H9 (cell line): ENCODE measurements around the gene KRTCAP2. TPM values are rescaled to one million over a fixed set of nuclear protein-coding genes. Genes with fewer than 3 reads are reported as not detected.
A peak's percentile ranks its signal among the peaks of the same experiment; 100 is the strongest.

Experiments
- DNase-seq: peaks from one replicate; pipeline ENCODE4 v3.0.0-alpha.2; 2017
- H2AFZ ChIP-seq: one replicate; pipeline ENCODE4 v1.6.1; 2013; ENCODE audit warnings: mild to moderate bottlenecking, low read length, control low read depth, moderate library complexity
- H2AK5ac ChIP-seq: 2 replicates; pipeline ENCODE4 v1.6.1; 2013; ENCODE audit warnings: low read length, control low read depth, mixed read lengths; ENCODE audit not compliant: insufficient read length
- H2BK120ac ChIP-seq: one replicate; pipeline ENCODE4 v1.6.1; 2013; ENCODE audit warnings: low read depth, mild to moderate bottlenecking, low read length, control low read depth, inconsistent platforms; ENCODE audit not compliant: poor library complexity, severe bottlenecking
- H2BK12ac ChIP-seq: 2 replicates; pipeline ENCODE4 v1.6.1; 2013; ENCODE audit warnings: low read length, control low read depth, mixed read lengths, low read depth; ENCODE audit not compliant: insufficient read length
- H2BK15ac ChIP-seq: 2 replicates; pipeline ENCODE4 v1.6.1; 2013; ENCODE audit warnings: low read depth, low read length, control low read depth
- H2BK20ac ChIP-seq: one replicate; pipeline ENCODE4 v1.6.1; 2013; ENCODE audit warnings: low read depth, mild to moderate bottlenecking, low read length, control low read depth, inconsistent platforms; ENCODE audit not compliant: poor library complexity, severe bottlenecking
- H2BK5ac ChIP-seq: 2 replicates; pipeline ENCODE4 v1.6.1; 2013; ENCODE audit warnings: low read length, control low read depth, mixed read lengths; ENCODE audit not compliant: insufficient read length
- H3K14ac ChIP-seq: 2 replicates; pipeline ENCODE4 v1.6.1; 2013; ENCODE audit warnings: low read length, control low read depth; ENCODE audit not compliant: insufficient read depth
- H3K18ac ChIP-seq: 2 replicates; pipeline ENCODE4 v1.6.1; 2013; ENCODE audit warnings: low read depth, mild to moderate bottlenecking, mixed read lengths, low read length, control low read depth; ENCODE audit not compliant: insufficient read length
- H3K23ac ChIP-seq: 2 replicates; pipeline ENCODE4 v1.6.1; 2013; ENCODE audit warnings: low read length, control low read depth, mixed read lengths, low read depth; ENCODE audit not compliant: insufficient read length
- H3K23me2 ChIP-seq: 2 replicates; pipeline ENCODE4 v1.6.1; 2013; ENCODE audit warnings: low read depth, mild to moderate bottlenecking, mixed read lengths, low read length, control low read depth; ENCODE audit not compliant: insufficient read length, poor library complexity, severe bottlenecking
- H3K27ac ChIP-seq: 2 replicates; pipeline ENCODE4 v1.5.1; 2013; ENCODE audit warnings: low read length, control low read depth, mixed read lengths, low read depth; ENCODE audit not compliant: insufficient read length
- H3K27me3 ChIP-seq: 2 replicates; pipeline ENCODE4 v1.6.1; 2013; ENCODE audit warnings: low read length, control low read depth, inconsistent platforms; ENCODE audit not compliant: insufficient read depth
- H3K4ac ChIP-seq: 2 replicates; pipeline ENCODE4 v1.6.1; 2013; ENCODE audit warnings: low read depth, mild to moderate bottlenecking, control low read depth, inconsistent platforms, low read length, moderate library complexity
- H3K4me1 ChIP-seq: 2 replicates; pipeline ENCODE4 v1.6.1; 2013; ENCODE audit warnings: low read length, control low read depth, inconsistent platforms; ENCODE audit not compliant: insufficient read depth
- H3K4me2 ChIP-seq: 2 replicates; pipeline ENCODE4 v1.6.1; 2013; ENCODE audit warnings: low read length, control low read depth, mixed read lengths; ENCODE audit not compliant: insufficient read length, insufficient read depth
- H3K56ac ChIP-seq: 2 replicates; pipeline ENCODE4 v1.6.1; 2013; ENCODE audit warnings: low read depth, mild to moderate bottlenecking, mixed read lengths, low read length, control low read depth; ENCODE audit not compliant: insufficient read length
- H3K79me1 ChIP-seq: 2 replicates; pipeline ENCODE4 v1.6.1; 2013; ENCODE audit warnings: low read depth, mild to moderate bottlenecking, moderate library complexity, low read length, control low read depth, inconsistent platforms; ENCODE audit not compliant: insufficient read depth, poor library complexity, severe bottlenecking
- H3K79me2 ChIP-seq: 2 replicates; pipeline ENCODE4 v1.6.1; 2013; ENCODE audit warnings: low read length, control low read depth, inconsistent platforms; ENCODE audit not compliant: insufficient read depth
- H3K9ac ChIP-seq: 2 replicates; pipeline ENCODE4 v1.6.1; 2013; ENCODE audit warnings: low read length, control low read depth, mixed read lengths; ENCODE audit not compliant: insufficient read length; ENCODE audit errors: extremely low read depth
- H3K9me3 ChIP-seq: one replicate; pipeline ENCODE4 v1.6.1; 2013; ENCODE audit warnings: low read depth, low read length, inconsistent platforms; ENCODE audit not compliant: control insufficient read depth
- H3T11ph ChIP-seq: one replicate; pipeline ENCODE4 v1.6.1; 2013; ENCODE audit warnings: mild to moderate bottlenecking, low read length, control low read depth, inconsistent platforms
- H4K20me1 ChIP-seq: one replicate; pipeline ENCODE4 v1.6.1; 2013; ENCODE audit not compliant: control insufficient read depth, insufficient read length, insufficient read depth
- H4K5ac ChIP-seq: 2 replicates; pipeline ENCODE4 v1.6.1; 2013; ENCODE audit warnings: low read depth, mild to moderate bottlenecking, mixed read lengths, low read length, control low read depth; ENCODE audit not compliant: insufficient read length
- H4K8ac ChIP-seq: replicated peaks from 2 replicates; pipeline ENCODE4 v1.6.1; 2013; ENCODE audit warnings: low read length, control low read depth, mixed read lengths, low read depth; ENCODE audit not compliant: insufficient read length
- H4K91ac ChIP-seq: 2 replicates; pipeline ENCODE4 v1.6.1; 2013; ENCODE audit warnings: low read depth, mild to moderate bottlenecking, moderate library complexity, mixed read lengths, low read length, control low read depth; ENCODE audit not compliant: insufficient read length
- H3K27ac Mint-ChIP-seq, 3 experiments: 2 replicates in 2 of 3; 3 replicates in 1 of 3; pipeline ENCODE4 v1.8.0; 2020 to 2021; ENCODE audit warnings: mixed read lengths in 3 of 3, mild to moderate bottlenecking in 1 of 3, moderate library complexity in 1 of 3
- H3K27me3 Mint-ChIP-seq: 2 replicates; pipeline ENCODE4 v1.8.0; 2021; ENCODE audit warnings: low read depth, mild to moderate bottlenecking, moderate library complexity, mixed read lengths
- H3K36me3 Mint-ChIP-seq, 3 experiments: 2 replicates in 2 of 3; 3 replicates in 1 of 3; pipeline ENCODE4 v1.8.0; 2020 to 2021; ENCODE audit warnings: low read depth in 3 of 3, mixed read lengths in 3 of 3; ENCODE audit not compliant: insufficient read depth in 1 of 3
- H3K4me1 Mint-ChIP-seq, 2 experiments: 2 replicates each; pipeline ENCODE4 v1.8.0; 2020; ENCODE audit warnings: mixed read lengths in 2 of 2
- H3K4me3 Mint-ChIP-seq, 2 experiments: 2 replicates in 1 of 2; 3 replicates in 1 of 2; pipeline ENCODE4 v1.8.0; 2020 to 2021; ENCODE audit warnings: mild to moderate bottlenecking in 2 of 2, mixed read lengths in 2 of 2, moderate library complexity in 1 of 2
- H3K9me3 Mint-ChIP-seq, 2 experiments: 2 replicates in 1 of 2; 3 replicates in 1 of 2; pipeline ENCODE4 v1.8.0; 2020; ENCODE audit warnings: mild to moderate bottlenecking in 2 of 2, mixed read lengths in 2 of 2, moderate library complexity in 1 of 2
- WGBS: extraction: QIAGEN DNeasy Blood & Tissue Kit; methylation state at CpG from one replicate; pipeline ENCODE4 v1.1.7; 2013; ENCODE audit warnings: missing lambda C conversion rate, low lambda C conversion rate, mixed read lengths; ENCODE audit not compliant: insufficient read length; ENCODE audit errors: extremely low coverage; 5-methylcytosine and 5-hydroxymethylcytosine counted together
- total RNA-seq: library from RNA; stranded (reverse); gene quantifications from 2 replicates; pipeline ENCODE4 v1.2.1, GENCODE V29; 2021
- TF ChIP-seq, protein P1 (sequence below): fragments of 200-600 bp; sonication (generic); conservative IDR thresholded peaks from 3 replicates; pipeline ENCODE4 v1.8.0; 2021; ENCODE audit warnings: antibody characterized with exemption, mild to moderate bottlenecking

Gene KRTCAP2
- total RNA-seq, 1 experiment from 2014 or later: 149 TPM

DNA sequence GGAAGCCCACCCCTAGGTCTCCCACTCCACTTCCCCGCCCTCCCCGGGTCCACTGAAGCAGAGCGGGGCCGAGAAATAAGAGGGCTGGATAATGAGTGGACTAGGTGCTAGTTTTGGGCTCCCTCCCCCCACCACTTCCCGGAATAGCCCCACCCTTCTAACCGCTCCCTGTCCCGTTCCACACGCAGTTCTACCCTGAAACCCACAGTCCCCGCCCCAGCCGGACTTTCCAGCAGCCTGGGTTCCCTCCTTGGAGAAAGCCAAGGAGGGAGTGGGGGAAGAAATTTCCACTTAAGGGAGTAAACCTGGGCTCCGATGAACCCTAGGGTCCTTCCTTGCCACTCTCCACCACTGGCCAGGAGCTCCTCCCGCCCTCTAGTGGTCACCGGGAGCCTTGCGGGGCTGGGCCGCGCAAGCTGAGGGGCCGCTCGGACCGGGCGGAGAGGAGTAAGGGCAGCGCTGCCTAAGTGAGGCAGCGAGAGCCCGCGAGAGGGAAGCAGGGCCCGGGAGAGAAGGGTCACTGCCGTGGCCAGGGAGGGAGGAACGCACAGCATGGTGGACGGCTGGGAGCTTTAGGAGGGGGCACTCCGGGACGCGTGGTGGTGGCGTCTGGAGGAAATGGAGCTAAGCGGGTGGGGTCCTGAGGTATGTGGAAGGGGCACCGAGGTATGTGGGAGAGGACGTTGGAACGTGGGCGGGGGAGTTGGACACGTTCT is 20.3 kb upstream of the KRTCAP2 start:
- H3K27ac Mint-ChIP-seq: peak overlapping the region; percentile 95 to 99 (median 99)
- H4K8ac ChIP-seq: no peak overlapping the region
- peak overlapping the region; percentile 95 to 99 for H3K4me3 Mint-ChIP-seq
- H4K20me1 ChIP-seq: peaks cover 3% of the 10 kb centered on the region
- H4K91ac ChIP-seq: peak overlapping the region; percentile 2
- no peak overlapping the region for H2BK15ac ChIP-seq
- H3K56ac ChIP-seq: no peak overlapping the region
- H3K23me2 ChIP-seq: peaks cover 28% of the 10 kb centered on the region
- H3K9ac ChIP-seq: peak overlapping the region; percentile 30
- H2BK5ac ChIP-seq: no peak overlapping the region
- H3K9me3 ChIP-seq: no peaks in the 10 kb centered on the region
- peaks cover 3% of the 10 kb centered on the region for H3K27me3 Mint-ChIP-seq
- H3K79me2 ChIP-seq: peaks cover 13% of the 10 kb centered on the region; the same call in 1 of the 2 replicates
- peak overlapping the region; percentile 86 for H3K18ac ChIP-seq
- H3K36me3 Mint-ChIP-seq: peaks cover 29 to 31% (median 30%) of the 10 kb centered on the region in 3 experiments
- H2AFZ ChIP-seq: no peak overlapping the region
- H3K4me1 ChIP-seq: peaks cover 10% of the 10 kb centered on the region
- H3K4ac ChIP-seq: peak overlapping the region; percentile 1; the same call in 1 of the 2 replicates
- TF ChIP-seq, protein P1, sequence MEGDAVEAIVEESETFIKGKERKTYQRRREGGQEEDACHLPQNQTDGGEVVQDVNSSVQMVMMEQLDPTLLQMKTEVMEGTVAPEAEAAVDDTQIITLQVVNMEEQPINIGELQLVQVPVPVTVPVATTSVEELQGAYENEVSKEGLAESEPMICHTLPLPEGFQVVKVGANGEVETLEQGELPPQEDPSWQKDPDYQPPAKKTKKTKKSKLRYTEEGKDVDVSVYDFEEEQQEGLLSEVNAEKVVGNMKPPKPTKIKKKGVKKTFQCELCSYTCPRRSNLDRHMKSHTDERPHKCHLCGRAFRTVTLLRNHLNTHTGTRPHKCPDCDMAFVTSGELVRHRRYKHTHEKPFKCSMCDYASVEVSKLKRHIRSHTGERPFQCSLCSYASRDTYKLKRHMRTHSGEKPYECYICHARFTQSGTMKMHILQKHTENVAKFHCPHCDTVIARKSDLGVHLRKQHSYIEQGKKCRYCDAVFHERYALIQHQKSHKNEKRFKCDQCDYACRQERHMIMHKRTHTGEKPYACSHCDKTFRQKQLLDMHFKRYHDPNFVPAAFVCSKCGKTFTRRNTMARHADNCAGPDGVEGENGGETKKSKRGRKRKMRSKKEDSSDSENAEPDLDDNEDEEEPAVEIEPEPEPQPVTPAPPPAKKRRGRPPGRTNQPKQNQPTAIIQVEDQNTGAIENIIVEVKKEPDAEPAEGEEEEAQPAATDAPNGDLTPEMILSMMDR: peak; percentile 98
- peaks cover 3 to 4% of the 10 kb centered on the region in 2 experiments; a peak in 4 of 5 replicates for H3K9me3 Mint-ChIP-seq
- WGBS: no CpG with 5 or more reads among the region's 38 CpGs
- H3K4me2 ChIP-seq: peak overlapping the region; percentile 56
- H2BK12ac ChIP-seq: no peak overlapping the region
- no peak overlapping the region for H3K23ac ChIP-seq
- H3K4me1 Mint-ChIP-seq: peaks cover 32 to 39% of the 10 kb centered on the region in 2 experiments
- no peak overlapping the region for H2AK5ac ChIP-seq
- H3K27ac ChIP-seq: no peak overlapping the region
- DNase-seq: peak; percentile 95
- H3K79me1 ChIP-seq: no peaks in the 10 kb centered on the region
- H3K27me3 ChIP-seq: no peaks in the 10 kb centered on the region
- no peak overlapping the region for H2BK20ac ChIP-seq
- no peak overlapping the region for H4K5ac ChIP-seq
- H3K14ac ChIP-seq: peak overlapping the region; percentile 90; the same call in 1 of the 2 replicates
- no peak overlapping the region for H3T11ph ChIP-seq
- H2BK120ac ChIP-seq: no peak overlapping the region
